Spleen (tissue), 7 donors: ENCODE data around the gene SYNGR1.
"Not testable (repeated sequence)": the region's sequence is repeated elsewhere in the genome, so short reads cannot be mapped to it uniquely, and the experiment has no call there.

ENCODE experiments used
- CTCF ChIP-seq, 11 experiments: fragments of 200-600 bp in 7 of 11; fragments of 450-650 bp in 4 of 11; sonication (generic) in 4 of 11; IDR thresholded peaks in 8 of 11; conservative IDR thresholded peaks in 3 of 11; 1 replicate in 7 of 11; 2 replicates in 4 of 11; pipeline versions ENCODE4 v1.4.0 to v1.8.0; 2016 to 2021; ENCODE audit warnings: antibody characterized with exemption in 11 of 11, inconsistent platforms in 4 of 11, mild to moderate bottlenecking in 1 of 11
- POLR2AphosphoS5 ChIP-seq, 3 donors: sonication (generic); formaldehyde crosslinking; IDR thresholded peaks; one replicate each; pipeline ENCODE4 v1.5.1; 2017; ENCODE audit warnings: antibody characterized with exemption in 3 of 3
- donor health status: DM: no; HTN: no; CAD: no; lungs with moderate emphysema.
- donor health status: DM: no; HTN: no; CAD: no.
- donor health status: DM: no; HTN: no; CAD: no.

DNA sequence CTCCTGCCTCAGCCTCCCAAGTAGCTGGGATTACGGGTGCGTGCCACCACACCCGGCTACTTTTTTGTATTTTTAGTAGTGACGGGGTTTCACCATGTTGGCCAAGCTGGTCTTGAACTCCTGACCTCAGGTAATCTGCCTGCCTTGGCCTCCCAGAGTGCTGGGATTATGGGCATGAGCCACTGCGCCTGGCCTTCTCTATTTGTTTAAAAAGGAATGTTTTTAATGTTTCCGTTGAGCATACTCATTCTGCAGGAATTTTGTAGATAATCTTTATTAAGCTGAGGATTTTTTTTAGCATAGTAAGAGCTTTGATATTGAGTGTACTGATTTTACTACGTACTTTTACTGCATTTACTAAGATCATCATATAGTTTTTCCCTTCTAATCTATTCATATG is 10.0 kb upstream of the SYNGR1 start:
- TF ChIP-seq CTCF (IDR thresholded peaks at IDR 0.05 in 8 of 11, conservative IDR thresholded peaks at IDR 0.05 in 3 of 11); POLR2AphosphoS5 (IDR thresholded peaks at IDR 0.05): not testable (repeated sequence)
